GM21576 (cell line): ENCODE data around the gene AKNA.

Experiments used
- ATAC-seq: cut with Tn5 transposase; IDR thresholded peaks from one replicate; pipeline ENCODE4 v1.9.1; 2021; ENCODE audit warnings: mild to moderate bottlenecking, moderate library complexity; ENCODE audit not compliant: unreplicated experiment

Gene AKNA

DNA sequence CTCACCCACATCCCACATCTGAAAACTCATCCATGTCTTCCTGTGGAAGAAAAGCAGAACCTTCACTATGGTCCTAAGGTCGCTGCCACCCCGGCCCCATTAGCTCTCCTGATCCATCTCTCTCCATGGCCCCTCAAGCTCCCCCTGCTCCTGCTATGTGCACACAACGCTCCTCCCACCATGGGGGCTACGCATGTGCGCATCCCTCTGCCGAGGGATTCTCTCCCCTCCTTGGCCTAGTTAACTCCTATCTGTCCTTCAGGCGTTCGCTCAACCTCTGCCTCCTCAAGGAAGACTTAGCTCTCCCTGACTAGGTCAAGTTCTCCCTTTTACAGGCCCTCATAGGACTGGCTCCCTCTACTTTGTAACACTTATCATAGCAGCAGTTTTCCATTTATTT is 9.8 kb downstream of the AKNA start:
- ATAC-seq = no peak

DNA sequence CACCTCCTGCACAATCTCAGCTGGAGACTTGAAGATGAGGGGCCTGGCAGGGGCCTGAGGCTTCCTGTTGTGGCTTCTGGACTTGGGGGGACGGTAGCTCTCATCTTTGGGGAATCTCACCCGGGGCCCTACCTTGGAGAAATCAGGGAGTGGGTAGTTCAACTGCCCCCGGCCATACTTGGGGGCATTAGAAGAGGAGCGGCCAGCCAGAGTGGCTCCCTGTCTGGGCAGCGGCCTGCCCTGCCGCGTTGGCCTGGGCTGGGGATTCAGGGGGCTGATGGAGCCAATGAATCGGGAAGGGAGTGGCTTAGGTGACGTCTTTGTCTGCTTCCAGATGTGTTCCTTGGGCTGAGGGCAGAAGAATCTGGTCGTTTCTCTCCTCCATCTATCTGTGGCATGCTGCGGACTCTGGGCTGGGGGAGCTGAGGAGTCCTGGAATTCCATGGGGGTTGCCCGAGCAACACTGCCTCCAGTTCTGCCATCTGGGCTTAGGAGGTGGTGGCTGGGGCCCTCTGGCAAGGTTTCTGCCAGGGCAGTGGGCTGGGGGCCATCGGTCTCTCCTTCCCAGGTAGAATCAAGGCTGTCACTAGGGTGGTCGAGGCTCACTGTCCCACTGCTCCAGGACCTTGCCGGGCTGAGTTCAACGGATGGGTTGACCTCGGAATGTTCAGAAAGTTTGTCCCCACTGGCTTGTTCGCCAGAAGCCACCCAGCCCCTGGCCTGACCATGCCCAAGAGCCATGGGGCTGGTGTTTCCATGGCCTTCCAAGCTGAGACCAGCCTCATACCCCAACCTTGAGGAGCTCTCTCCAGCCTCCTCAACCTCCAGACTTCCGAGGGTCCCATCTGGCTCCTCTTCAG is 11.0 kb downstream of the AKNA start:
- ATAC-seq = no peak

GRCh38 chr9:114375386-114376175 is 12.2 kb downstream of the AKNA start:
- ATAC-seq = no peak

DNA sequence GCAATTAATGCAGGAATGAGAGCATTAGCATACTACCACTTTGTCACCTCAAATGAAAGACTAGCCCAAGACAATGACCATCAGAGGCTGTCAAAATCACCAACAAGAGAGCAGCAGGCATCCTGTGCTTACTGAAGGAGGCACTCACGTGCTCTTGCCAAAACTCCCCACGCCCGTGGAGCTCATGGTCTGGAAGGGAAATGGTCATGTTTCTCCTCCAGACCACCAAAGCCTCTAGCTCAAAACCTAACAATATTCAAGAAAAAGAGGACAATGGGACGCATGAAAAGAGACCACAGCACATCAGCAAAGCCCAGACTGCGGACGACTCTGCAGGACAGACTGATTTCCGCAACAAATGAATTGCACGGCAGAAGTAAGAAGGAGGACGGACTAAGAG is 12.8 kb downstream of the AKNA start:
- no peak for ATAC-seq

GRCh38 chr9:114373960-114374730 is 13.6 kb downstream of the AKNA start:
- no peak for ATAC-seq

DNA sequence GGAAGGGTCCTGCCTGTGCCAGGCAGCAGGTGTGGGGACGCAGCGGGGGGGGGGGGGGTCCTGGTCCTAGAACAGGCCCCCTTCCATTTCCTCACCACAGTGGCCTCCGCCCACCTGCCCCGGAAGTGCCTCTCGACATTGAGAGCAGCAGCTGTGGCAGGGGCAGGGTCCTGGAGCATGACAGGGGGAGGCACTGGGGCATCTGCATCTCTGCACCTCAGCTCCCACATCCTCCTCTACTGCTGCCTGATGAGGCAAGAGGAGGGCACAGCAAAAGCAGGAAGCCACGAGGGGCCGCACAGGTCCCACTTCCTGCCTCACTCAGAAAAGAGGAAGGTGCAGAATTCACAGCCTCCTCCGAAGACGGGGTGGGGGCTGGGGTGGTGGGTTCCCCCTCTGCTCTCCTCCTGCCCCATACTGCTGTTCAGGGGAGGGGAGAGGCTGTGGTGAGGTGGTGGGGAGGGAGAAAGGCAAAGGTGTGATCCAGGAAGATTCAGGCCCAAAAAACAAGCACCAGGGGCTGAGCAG is 14.8 kb downstream of the AKNA start:
- peak; percentile 91 for ATAC-seq

- ATAC-seq = peak; percentile 41
These were observed 15.5 kb downstream of the AKNA start for GRCh38 chr9:114371973-114372917.

- ATAC-seq = no peak
These were observed 16.3 kb downstream of the AKNA start for GRCh38 chr9:114371343-114371944.

GRCh38 chr9:114370968-114371320 is 16.8 kb downstream of the AKNA start:
- no peak for ATAC-seq

DNA sequence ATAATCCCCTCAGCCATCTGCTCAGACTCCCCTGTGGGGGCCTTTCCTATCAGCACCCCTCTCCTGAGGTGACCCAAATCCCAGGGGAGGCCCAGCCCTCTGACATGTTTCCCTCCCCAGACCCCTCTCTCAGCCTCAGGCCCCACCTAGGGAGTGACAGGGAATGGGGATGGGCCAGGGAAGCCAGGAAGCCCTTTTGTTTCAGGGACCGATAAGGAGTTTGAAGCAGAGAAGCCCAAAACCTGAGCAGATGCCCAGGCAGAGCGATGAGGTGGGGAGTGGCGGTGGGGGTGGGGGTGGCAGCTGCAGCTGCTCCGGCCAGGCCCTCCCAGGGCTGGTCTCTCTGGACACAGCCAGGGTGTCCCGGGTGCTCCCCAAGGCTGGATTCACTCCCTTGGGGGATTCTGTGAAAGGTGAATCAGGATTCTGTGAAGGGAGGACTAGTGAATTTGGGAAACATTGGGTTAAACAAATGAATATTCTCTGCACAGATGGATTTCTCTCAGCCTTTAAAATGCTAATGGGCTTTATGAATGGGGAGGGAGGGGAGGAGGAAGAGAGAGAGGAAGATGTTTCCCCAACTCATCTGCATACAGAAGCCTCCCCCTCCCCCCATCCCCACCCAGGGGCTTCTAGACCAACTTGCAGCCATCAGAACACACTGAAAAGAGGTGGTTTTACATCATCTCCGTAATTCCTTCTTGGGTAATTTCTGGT is 17.4 kb downstream of the AKNA start:
- no peak for ATAC-seq

DNA sequence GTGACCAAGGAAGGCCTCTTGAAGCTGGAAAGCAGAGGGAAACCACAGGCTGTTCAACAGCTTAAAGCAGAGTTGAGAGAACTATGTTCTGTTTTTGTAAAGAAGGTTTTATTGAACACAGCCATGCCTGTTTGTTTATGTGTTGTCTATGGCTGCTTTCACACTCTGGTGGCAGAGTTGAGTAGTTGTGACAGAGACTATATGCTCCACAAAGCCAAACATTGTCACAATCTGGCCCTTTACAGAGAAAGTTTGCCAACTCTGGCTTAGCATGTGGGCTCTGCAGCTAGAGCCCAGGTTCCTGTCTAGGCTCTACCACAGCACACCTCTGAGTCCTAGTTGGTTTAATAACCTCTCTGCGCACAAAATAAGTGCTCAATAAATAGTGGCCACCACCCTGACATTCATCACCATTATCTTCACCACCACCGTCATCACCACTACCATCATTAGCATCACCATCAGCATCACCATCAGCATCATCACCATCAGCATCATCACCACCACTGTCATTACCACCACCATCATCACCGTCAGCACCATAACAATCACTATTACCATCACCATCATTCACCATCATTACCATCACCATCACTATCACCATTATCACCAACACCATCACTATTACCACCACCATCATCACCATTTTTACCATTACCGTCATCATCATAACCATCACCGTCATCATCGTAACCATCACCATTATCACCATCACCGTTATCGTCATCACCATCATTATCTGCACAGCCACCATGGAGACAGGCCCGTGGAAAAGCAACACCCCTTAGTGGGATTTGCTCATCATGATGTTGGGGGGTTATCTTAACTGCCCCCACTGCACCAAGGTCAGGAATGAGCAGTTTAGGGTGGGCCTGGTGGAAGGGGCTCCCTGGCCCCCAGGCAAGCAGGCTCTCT is 18.3 kb downstream of the AKNA start:
- no peak for ATAC-seq

DNA sequence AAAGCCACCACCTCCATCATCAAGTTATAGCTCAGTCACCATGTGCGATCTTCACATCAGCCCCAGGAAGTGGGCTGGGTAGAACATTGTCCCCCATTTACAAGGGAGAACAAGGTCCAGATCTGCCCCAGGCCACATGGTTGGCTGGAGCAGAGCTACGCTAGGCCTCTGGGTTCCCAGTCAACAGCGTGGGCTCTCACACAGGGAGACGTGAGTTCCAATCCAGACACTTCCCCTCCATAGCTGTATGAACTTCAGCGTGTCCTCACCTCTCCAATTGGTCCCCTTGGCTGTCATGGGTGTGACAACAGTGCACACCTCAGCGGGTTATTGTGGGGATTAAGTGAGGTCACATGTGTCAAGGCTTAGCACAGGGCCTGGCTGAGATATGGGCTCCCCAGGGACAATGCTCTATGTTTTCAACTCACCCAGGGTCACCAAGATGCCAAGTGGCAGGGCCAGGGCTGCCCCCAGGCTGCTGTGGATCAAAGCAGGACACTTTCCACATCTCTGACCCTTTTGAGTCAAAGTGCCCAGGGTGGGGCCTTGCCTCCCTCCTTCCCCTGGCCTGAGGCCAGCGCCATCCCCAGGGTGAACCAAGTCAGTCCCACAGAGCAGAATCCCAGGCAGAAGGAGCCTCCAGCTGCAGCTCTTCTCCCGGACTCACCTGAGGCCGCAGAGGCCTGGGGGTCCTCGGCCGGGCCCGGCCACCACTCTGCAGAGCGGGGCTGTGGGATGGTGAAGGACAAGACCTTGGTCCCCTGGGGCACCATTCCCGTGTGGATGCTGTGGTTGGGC is 19.8 kb downstream of the AKNA start:
- no peak for ATAC-seq

GRCh38 chr9:114367366-114367765 is 20.4 kb downstream of the AKNA start:
- no peak for ATAC-seq

DNA sequence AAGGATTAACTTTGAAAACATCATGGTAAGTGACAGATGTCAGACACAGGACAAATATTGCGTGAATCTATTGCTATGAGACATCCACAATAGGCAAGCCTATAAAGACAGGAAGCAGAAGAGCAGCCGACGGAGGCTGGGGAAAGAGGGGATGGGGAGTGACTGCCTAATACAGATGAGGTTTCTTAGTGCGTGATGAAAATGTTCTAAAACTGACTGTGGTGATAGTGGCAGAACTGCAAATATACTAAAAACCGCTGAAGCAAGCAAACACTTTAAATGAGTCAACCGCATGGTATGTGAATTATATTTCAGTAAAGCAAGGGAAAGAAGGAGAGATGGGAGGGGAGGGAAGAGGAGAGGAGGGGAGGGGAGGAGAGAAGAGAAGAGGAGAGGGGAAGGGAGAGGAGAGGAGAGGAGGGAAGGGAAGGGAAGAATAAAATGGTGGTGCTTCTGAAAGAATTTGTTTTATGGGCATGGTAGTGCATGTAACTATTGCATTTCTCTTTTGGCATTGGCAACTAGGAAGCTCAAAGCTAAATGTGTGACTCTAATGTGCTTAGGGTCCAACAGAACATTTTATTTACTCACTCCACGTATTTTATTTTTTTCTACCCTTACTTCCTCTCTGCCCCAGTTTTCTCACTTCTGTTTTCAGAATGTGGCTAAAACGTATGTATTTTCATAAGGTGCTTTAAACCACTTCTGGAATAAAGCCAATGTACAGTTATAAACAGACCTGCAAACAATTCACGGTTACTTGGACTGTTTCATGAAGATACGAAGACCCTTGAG is 21.3 kb downstream of the AKNA start:
- peak; percentile 45 for ATAC-seq

GRCh38 chr9:114365194-114365593 is 22.6 kb downstream of the AKNA start:
- ATAC-seq = no peak
